ENCODE measurements around the gene IGFL2. TPM values are rescaled to one million over a fixed set of nuclear protein-coding genes. Genes with fewer than 3 reads are reported as not detected.

Gene IGFL2
- total RNA-seq, 6 experiments from 2014 or later: not detected

- Histone ChIP-seq H3K4me3 (no peak overlapping the region), H3K27me3 (no peaks in the 10 kb centered on the region), H3K27ac (peak overlapping the region; percentile 47 to 65 (median 49)), H3K9me3 (no peaks in the 10 kb centered on the region), H3K4me1 (no peaks in the 10 kb centered on the region), H3K36me3 (no peaks in the 10 kb centered on the region)
- ATAC-seq (peak in 3 of 4 donors; percentile 23 to 46 (median 43)), DNase-seq (no peak)
- intact Hi-C loops (cut with DNase I): no loop called here
- 37% methylated on average over 4 of the region's 6 CpGs for WGBS (ENCODE audit: insufficient coverage, low coverage, low lambda C conversion rate, missing lambda C conversion rate)
- TF ChIP-seq CTCF (IDR thresholded peaks at IDR 0.05) (no peak), POLR2A (IDR thresholded peaks at IDR 0.05) (no peak)
Observed at GRCh38 chr19:46133101-46133627, 14.9 kb upstream of the IGFL2 start.

- intact Hi-C loops (cut with DNase I): no loop called here
- H3K27ac ChIP-seq: peak overlapping the region; percentile 47 to 65 (median 49)
- no peak for DNase-seq
Observed at GRCh38 chr19:46133777-46134241, 14.2 kb upstream of the IGFL2 start.

GRCh38 chr19:46134527-46134926, 13.5 kb upstream of the IGFL2 start:
- Histone ChIP-seq H3K36me3 (no peaks in the 10 kb centered on the region), H3K27ac (no peak overlapping the region), H3K4me1 (no peaks in the 10 kb centered on the region), H3K27me3 (no peaks in the 10 kb centered on the region), H3K4me3 (no peak overlapping the region), H3K9me3 (no peaks in the 10 kb centered on the region)
- DNase-seq (no peak), ATAC-seq (no peak)
- intact Hi-C loops (cut with DNase I): no loop called here
- TF ChIP-seq POLR2A (IDR thresholded peaks at IDR 0.05): no peak
- no peak for TF ChIP-seq CTCF (IDR thresholded peaks at IDR 0.05)

More at GRCh38 chr19:46133777-46134241, 14.2 kb upstream of the IGFL2 start:
- H3K36me3 ChIP-seq: no peaks in the 10 kb centered on the region
- no peak overlapping the region for H3K4me3 ChIP-seq
- no peak for ATAC-seq
- no peaks in the 10 kb centered on the region for H3K9me3 ChIP-seq
- 71% methylated on average over 1 of the region's 1 CpG for WGBS (ENCODE audit: insufficient coverage, low coverage, low lambda C conversion rate, missing lambda C conversion rate)
- no peaks in the 10 kb centered on the region for H3K27me3 ChIP-seq
- TF ChIP-seq CTCF (IDR thresholded peaks at IDR 0.05): no peak
- TF ChIP-seq POLR2A (IDR thresholded peaks at IDR 0.05): no peak
- no peaks in the 10 kb centered on the region for H3K4me1 ChIP-seq

GRCh38 chr19:46137915-46138473, 10.0 kb upstream of the IGFL2 start:
- no peak overlapping the region for H3K4me3 ChIP-seq
- ATAC-seq (no peak), DNase-seq (no peak)
- no peaks in the 10 kb centered on the region for H3K9me3 ChIP-seq
- H3K27ac ChIP-seq: no peak overlapping the region
- 57% methylated on average over 3 of the region's 4 CpGs for WGBS (ENCODE audit: insufficient coverage, low coverage, low lambda C conversion rate, missing lambda C conversion rate)
- TF ChIP-seq CTCF (IDR thresholded peaks at IDR 0.05) (no peak), POLR2A (IDR thresholded peaks at IDR 0.05) (no peak)
- intact Hi-C loops (cut with DNase I): no loop called here
- no peaks in the 10 kb centered on the region for H3K27me3 ChIP-seq
- no peaks in the 10 kb centered on the region for H3K36me3 ChIP-seq
- H3K4me1 ChIP-seq: no peaks in the 10 kb centered on the region
